CD4-positive, alpha-beta T cell (primary cell): ENCODE data around the gene SZT2. TPM values are rescaled to one million over a fixed set of nuclear protein-coding genes. Genes with fewer than 3 reads are reported as not detected.

ENCODE experiments used
- ATAC-seq: fragments of 200-7000 bp; cut with Tn5 transposase; one replicate; pipeline ENCODE4 v1.10.0; 2022; ENCODE audit warnings: mild to moderate bottlenecking; ENCODE audit not compliant: poor library complexity
- CTCF ChIA-PET: fragments of 350-600 bp; sonication (Branson Sonifier 250); formaldehyde crosslinking; loops from one replicate; lab custom pipeline; 2021; ENCODE audit warnings: antibody characterized with exemption, inconsistent platforms; lab: Charles Lee
- POLR2A ChIA-PET: fragments of 350-600 bp; sonication (Branson Sonifier 250); formaldehyde crosslinking; loops from one replicate; lab custom pipeline; 2021; ENCODE audit warnings: antibody characterized with exemption, inconsistent platforms; lab: Charles Lee
- DNase-seq, 14 experiments: peaks; one replicate each; pipeline ENCODE4 v3.0.0-alpha.2; 2013 to 2020; ENCODE audit warnings: mixed read lengths in 2 of 14
- H3K27ac ChIP-seq, 2 donors: one replicate each; pipeline versions ENCODE4 v1.5.1 to v1.7.0; 2013; ENCODE audit warnings: low read length in 2 of 2, low read depth in 1 of 2, mild to moderate bottlenecking in 1 of 2
- H3K27me3 ChIP-seq, 2 experiments: 1 replicate in 1 of 2; 2 replicates in 1 of 2; pipeline versions ENCODE4 v1.6.1 to v1.7.0; 2013; ENCODE audit warnings: low read length in 2 of 2, control low read depth in 1 of 2, mild to moderate bottlenecking in 1 of 2, moderate library complexity in 1 of 2; ENCODE audit not compliant: insufficient read depth in 2 of 2, control insufficient read depth in 1 of 2
- H3K36me3 ChIP-seq: one replicate; pipeline ENCODE4 v1.6.1; 2013; ENCODE audit warnings: low read length, control low read depth; ENCODE audit not compliant: insufficient read depth
- H3K4me1 ChIP-seq: one replicate; pipeline ENCODE4 v1.6.1; 2013; ENCODE audit warnings: low read length, control low read depth; ENCODE audit not compliant: insufficient read depth
- H3K4me3 ChIP-seq: one replicate; pipeline ENCODE4 v1.5.1; 2013; ENCODE audit warnings: mild to moderate bottlenecking, low read length, moderate library complexity
- H3K9me3 ChIP-seq, 2 experiments: 1 replicate in 1 of 2; 2 replicates in 1 of 2; pipeline versions ENCODE4 v1.6.1 to v1.7.0; 2013; ENCODE audit warnings: low read length in 2 of 2, mild to moderate bottlenecking in 2 of 2, control low read depth in 1 of 2, moderate library complexity in 1 of 2; ENCODE audit not compliant: control insufficient read depth in 1 of 2, insufficient read depth in 1 of 2
- H3K27ac Mint-ChIP-seq: one replicate; pipeline ENCODE4 v1.8.0; 2020; ENCODE audit warnings: mixed read lengths
- H3K27me3 Mint-ChIP-seq: one replicate; pipeline ENCODE4 v1.8.0; 2021; ENCODE audit warnings: mixed read lengths
- H3K36me3 Mint-ChIP-seq: one replicate; pipeline ENCODE4 v1.8.0; 2021; ENCODE audit warnings: low read depth, mixed read lengths
- H3K4me1 Mint-ChIP-seq: one replicate; pipeline ENCODE4 v1.8.0; 2021; ENCODE audit warnings: low read depth, mixed read lengths
- H3K4me3 Mint-ChIP-seq: one replicate; pipeline ENCODE4 v1.8.0; 2020; ENCODE audit warnings: mild to moderate bottlenecking, mixed read lengths
- H3K9me3 Mint-ChIP-seq: one replicate; pipeline ENCODE4 v1.8.0; 2020; ENCODE audit warnings: mixed read lengths
- CTCF ChIP-seq: fragments of 200-600 bp; IDR thresholded peaks from one replicate; pipeline ENCODE4 v1.8.0; 2022; ENCODE audit warnings: antibody characterized with exemption, mild to moderate bottlenecking
- intact Hi-C, 2 experiments: fragments of 100-400 bp; cut with DNase I in 1 of 2; cut with micrococcal nuclease in 1 of 2; formaldehyde crosslinking; loops; one replicate each; pipeline versions ENCODE4 v1.15.1 to v1.9.0; 2023 to 2025; cut with DNase I, micrococcal nuclease
- total RNA-seq, 174 experiments: library from RNA in 2 of 174; stranded (reverse) in 2 of 174; gene quantifications; one replicate each; pipeline ENCODE4 v1.2.3 and lab custom pipeline; 2021 to 2026

SZT2 gene
- total RNA-seq, 2 experiments from 2014 or later: 69.7 to 72.5 TPM

- DNase-seq: no peak
- intact Hi-C loops: no loop called here
Measured at GRCh38 chr1:43482215-43482614, 92.5 kb downstream of the SZT2 start.

GRCh38 chr1:43484367-43484766 lies 94.7 kb downstream of the SZT2 start:
- Mint-ChIP-seq H3K9me3 (peaks cover 9% of the 10 kb centered on the region), H3K4me1 (no peaks in the 10 kb centered on the region), H3K27ac (no peak overlapping the region), H3K36me3 (peaks cover 9% of the 10 kb centered on the region), H3K4me3 (no peak overlapping the region), H3K27me3 (peaks cover 6% of the 10 kb centered on the region)
- TF ChIP-seq CTCF: no peak
- intact Hi-C loops: no loop called here
- Histone ChIP-seq H3K9me3 (peaks cover 13% of the 10 kb centered on the region in 2 experiments), H3K36me3 (no peaks in the 10 kb centered on the region), H3K4me1 (no peaks in the 10 kb centered on the region), H3K27ac (no peak overlapping the region), H3K4me3 (no peak overlapping the region), H3K27me3 (no peaks in the 10 kb centered on the region)
- CTCF ChIA-PET: no interaction called here
- ATAC-seq (no peak), DNase-seq (no peak)
- POLR2A ChIA-PET: no interaction called here

More at GRCh38 chr1:43482215-43482614, 92.5 kb downstream of the SZT2 start:
- Histone ChIP-seq H3K36me3 (no peaks in the 10 kb centered on the region), H3K4me3 (no peak overlapping the region), H3K27me3 (no peaks in the 10 kb centered on the region), H3K27ac (no peak overlapping the region), H3K9me3 (peaks cover under 1 to 1% of the 10 kb centered on the region in 2 experiments), H3K4me1 (no peaks in the 10 kb centered on the region)
- H3K27me3 Mint-ChIP-seq: peaks cover 12% of the 10 kb centered on the region
- no peak for TF ChIP-seq CTCF
- no peak for ATAC-seq
- CTCF ChIA-PET: no interaction called here
- no peaks in the 10 kb centered on the region for H3K4me1 Mint-ChIP-seq
- POLR2A ChIA-PET: interaction anchor here (1.5 kb wide), 1 partner anchor 28 kb away, joined by 4 read pairs; the partner anchor contains the start of gene HYI
- H3K4me3 Mint-ChIP-seq: no peak overlapping the region
- H3K27ac Mint-ChIP-seq: no peak overlapping the region
- no peaks in the 10 kb centered on the region for H3K9me3 Mint-ChIP-seq
- no peaks in the 10 kb centered on the region for H3K36me3 Mint-ChIP-seq

- intact Hi-C loops: no loop called here
- no peak overlapping the region for H3K4me3 Mint-ChIP-seq
- Histone ChIP-seq H3K36me3 (no peaks in the 10 kb centered on the region), H3K4me1 (no peaks in the 10 kb centered on the region), H3K9me3 (peaks cover 20 to 32% of the 10 kb centered on the region in 2 experiments), H3K27me3 (peaks cover 0 to 5% of the 10 kb centered on the region in 2 experiments), H3K4me3 (no peak overlapping the region), H3K27ac (no peak overlapping the region)
- peaks cover 23% of the 10 kb centered on the region for H3K9me3 Mint-ChIP-seq
- CTCF ChIA-PET: no interaction called here
- no peak for TF ChIP-seq CTCF
- POLR2A ChIA-PET: no interaction called here
- no peaks in the 10 kb centered on the region for H3K4me1 Mint-ChIP-seq
- DNase-seq (no peak), ATAC-seq (no peak)
- H3K36me3 Mint-ChIP-seq: peaks cover 16% of the 10 kb centered on the region
- H3K27me3 Mint-ChIP-seq: peaks cover 8% of the 10 kb centered on the region
- no peak overlapping the region for H3K27ac Mint-ChIP-seq
Measured at GRCh38 chr1:43488165-43488564, 98.5 kb downstream of the SZT2 start.
